Measurements from ENCODE around the gene AKR1B15.

AKR1B15 gene

GRCh38 chr7:134627109-134627774 is 78.3 kb downstream of the AKR1B15 start:
- TF ChIP-seq CTCF (IDR thresholded peaks at IDR 0.05; ENCODE audit: control insufficient read depth, extremely low read depth, insufficient read depth): no peak

GRCh38 chr7:134627775-134628153 is 78.9 kb downstream of the AKR1B15 start:
- TF ChIP-seq CTCF (IDR thresholded peaks at IDR 0.05; ENCODE audit: control insufficient read depth, extremely low read depth, insufficient read depth): no peak
- no peak for DNase-seq (ENCODE audit: low read depth)
- no peak overlapping the region for H3K4me3 ChIP-seq (ENCODE audit: low read depth, low read length)

More at GRCh38 chr7:134627109-134627774, 78.3 kb downstream of the AKR1B15 start:
- no peak for DNase-seq (ENCODE audit: low read depth)
- no peak overlapping the region for H3K4me3 ChIP-seq (ENCODE audit: low read depth, low read length)

- TF ChIP-seq CTCF (IDR thresholded peaks at IDR 0.05; ENCODE audit: control insufficient read depth, extremely low read depth, insufficient read depth): no peak
- no peak for DNase-seq (ENCODE audit: low read depth)
- H3K4me3 ChIP-seq (ENCODE audit: low read depth, low read length): no peak overlapping the region
These were observed 80.5 kb downstream of the AKR1B15 start for GRCh38 chr7:134629445-134629844.

All from LNCaP clone FGC (cell line).